Iris pigment epithelial cell (primary cell): ENCODE data around the gene FAM50B.
A peak's percentile ranks its signal among the peaks of the same experiment; 100 is the strongest.

Source experiments
- DNase-seq: peaks from one replicate; pipeline ENCODE4 v3.0.0-alpha.2; 2011; ENCODE audit warnings: low read depth

The FAM50B gene

GRCh38 chr6:3848925-3849605 is at the start of gene FAM50B:
Gene FAM50B, plus strand, starts transcription at chr6:3849373. Its CDS starts 439 bp downstream, at chr6:3849812.
- peak; percentile 84 for DNase-seq

GRCh38 chr6:3799719-3800118 is 49.5 kb upstream of the FAM50B start:
- no peak for DNase-seq

GRCh38 chr6:3800850-3801591 is 48.2 kb upstream of the FAM50B start:
- no peak for DNase-seq

- DNase-seq, result no peak
Observed at GRCh38 chr6:3801960-3802359, 47.2 kb upstream of the FAM50B start.

- peak; percentile 89 for DNase-seq
Observed at GRCh38 chr6:3803627-3804468, 45.3 kb upstream of the FAM50B start.

- DNase-seq, result no peak
Observed at GRCh38 chr6:3804964-3805363, 44.2 kb upstream of the FAM50B start.

- DNase-seq, result peak; percentile 70
Observed at GRCh38 chr6:3805448-3806123, 43.6 kb upstream of the FAM50B start.

- DNase-seq, result no peak
Observed at GRCh38 chr6:3806169-3806922, 42.8 kb upstream of the FAM50B start.

- DNase-seq, result no peak
Observed at GRCh38 chr6:3808199-3808598, 41.0 kb upstream of the FAM50B start.

GRCh38 chr6:3808759-3809514 is 40.2 kb upstream of the FAM50B start:
- peak; percentile 71 for DNase-seq

- DNase-seq, result no peak
Observed at GRCh38 chr6:3809515-3809891, 39.7 kb upstream of the FAM50B start.

GRCh38 chr6:3809982-3810381 is 39.2 kb upstream of the FAM50B start:
- no peak for DNase-seq

GRCh38 chr6:3811191-3811590 is 38.0 kb upstream of the FAM50B start:
- no peak for DNase-seq

GRCh38 chr6:3812596-3812995 is 36.6 kb upstream of the FAM50B start:
- no peak for DNase-seq

GRCh38 chr6:3813150-3813780 is 35.9 kb upstream of the FAM50B start:
- DNase-seq, result peak; percentile 60

GRCh38 chr6:3813918-3814317 is 35.3 kb upstream of the FAM50B start:
- DNase-seq, result no peak

- DNase-seq, result no peak
Observed at GRCh38 chr6:3814539-3814938, 34.6 kb upstream of the FAM50B start.

- no peak for DNase-seq
Observed at GRCh38 chr6:3816251-3816650, 32.9 kb upstream of the FAM50B start.

GRCh38 chr6:3819161-3820110 is 29.7 kb upstream of the FAM50B start:
- no peak for DNase-seq
